ENCODE measurements around the gene GGTA1. TPM values are rescaled to one million over a fixed set of nuclear protein-coding genes. Genes with fewer than 3 reads are reported as not detected.

GGTA1 gene
- polyA plus RNA-seq, 1 of the 3 experiments (the other 2 are of a cell fraction): 0.03 TPM

DNA sequence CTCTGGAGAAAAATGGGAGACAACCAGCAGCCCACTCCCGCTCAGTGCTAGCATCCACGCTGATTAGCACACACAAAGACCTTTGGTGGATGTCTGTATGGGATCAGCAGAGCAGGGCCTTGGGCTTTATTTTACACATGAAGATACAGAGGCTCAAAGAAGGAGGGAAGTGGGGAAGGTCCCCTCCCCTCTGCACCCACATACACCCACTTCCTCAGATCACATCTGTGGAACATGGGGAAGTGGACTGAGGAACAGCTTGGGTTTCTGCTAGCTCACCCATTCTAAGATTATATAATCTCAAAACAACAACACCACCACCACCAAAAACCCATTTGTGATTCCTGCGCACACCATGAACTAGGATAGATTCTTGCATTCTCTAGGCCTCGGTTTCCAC is 14.0 kb downstream of the GGTA1 start:
- no peaks in the 10 kb centered on the region for H3F3A ChIP-seq (replicated peaks; ENCODE audit: insufficient read depth)
- POLR2A ChIA-PET: no interaction called here
- H3K27ac ChIP-seq (ENCODE audit: low read depth in 2 of 2, low read length in 1 of 2): no peak overlapping the region
- TF ChIP-seq IRF3 (IDR thresholded peaks at IDR 0.05; ENCODE audit: low read depth, low read length): no peak
- no peak for TF ChIP-seq CTCF (IDR thresholded peaks at IDR 0.05)
- TF ChIP-seq SIN3A (IDR thresholded peaks at IDR 0.05; ENCODE audit: borderline replicate concordance, low read depth, low read length): no peak
- no peak for TF ChIP-seq RAD21 (IDR thresholded peaks at IDR 0.05; ENCODE audit: low read length)
- no peak for TF ChIP-seq SMC3 (IDR thresholded peaks at IDR 0.05; ENCODE audit: low read depth, low read length)
- TF ChIP-seq USF2 (IDR thresholded peaks at IDR 0.05; ENCODE audit: borderline replicate concordance, low read depth, low read length): no peak
- no peak for TF ChIP-seq CHD2 (IDR thresholded peaks at IDR 0.05; ENCODE audit: low read length, partially characterized antibody)
- no peak for TF ChIP-seq RFX5 (IDR thresholded peaks at IDR 0.05; ENCODE audit: low read length)
- TF ChIP-seq PBX3 (IDR thresholded peaks at IDR 0.05): no peak
- TF ChIP-seq USF1 (IDR thresholded peaks at IDR 0.05; ENCODE audit: borderline replicate concordance, low read depth): no peak
- no peak for TF ChIP-seq EP300 (IDR thresholded peaks at IDR 0.05; ENCODE audit: borderline replicate concordance in 1 of 2, low read depth in 1 of 2, low read length in 1 of 2)
- no peak for TF ChIP-seq REST (IDR thresholded peaks at IDR 0.05; ENCODE audit: low read depth, low read length)
- TF ChIP-seq FOSL2 (IDR thresholded peaks at IDR 0.05; ENCODE audit: borderline replicate concordance, low read depth): no peak
- no peak for TF ChIP-seq EZH2phosphoT487 (IDR thresholded peaks at IDR 0.05; ENCODE audit: borderline replicate concordance, low read depth)
- TF ChIP-seq, protein P1, sequence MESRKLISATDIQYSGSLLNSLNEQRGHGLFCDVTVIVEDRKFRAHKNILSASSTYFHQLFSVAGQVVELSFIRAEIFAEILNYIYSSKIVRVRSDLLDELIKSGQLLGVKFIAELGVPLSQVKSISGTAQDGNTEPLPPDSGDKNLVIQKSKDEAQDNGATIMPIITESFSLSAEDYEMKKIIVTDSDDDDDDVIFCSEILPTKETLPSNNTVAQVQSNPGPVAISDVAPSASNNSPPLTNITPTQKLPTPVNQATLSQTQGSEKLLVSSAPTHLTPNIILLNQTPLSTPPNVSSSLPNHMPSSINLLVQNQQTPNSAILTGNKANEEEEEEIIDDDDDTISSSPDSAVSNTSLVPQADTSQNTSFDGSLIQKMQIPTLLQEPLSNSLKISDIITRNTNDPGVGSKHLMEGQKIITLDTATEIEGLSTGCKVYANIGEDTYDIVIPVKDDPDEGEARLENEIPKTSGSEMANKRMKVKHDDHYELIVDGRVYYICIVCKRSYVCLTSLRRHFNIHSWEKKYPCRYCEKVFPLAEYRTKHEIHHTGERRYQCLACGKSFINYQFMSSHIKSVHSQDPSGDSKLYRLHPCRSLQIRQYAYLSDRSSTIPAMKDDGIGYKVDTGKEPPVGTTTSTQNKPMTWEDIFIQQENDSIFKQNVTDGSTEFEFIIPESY (IDR thresholded peaks at IDR 0.05; ENCODE audit: borderline replicate concordance, low read depth): no peak
- TF ChIP-seq YY1 (IDR thresholded peaks at IDR 0.05; ENCODE audit: low read depth): no peak
- TF ChIP-seq NRF1 (IDR thresholded peaks at IDR 0.05; ENCODE audit: low read depth, low read length): no peak
- no peak for TF ChIP-seq RCOR1 (IDR thresholded peaks at IDR 0.05; ENCODE audit: low read length)
- no peak for TF ChIP-seq TAF1 (IDR thresholded peaks at IDR 0.05; ENCODE audit: borderline replicate concordance, low read depth, low read length)
- H2AFZ ChIP-seq (ENCODE audit: low read depth): no peak overlapping the region
- no peaks in the 10 kb centered on the region for H3K27me3 ChIP-seq (ENCODE audit: insufficient read depth)
- H4K20me1 ChIP-seq (ENCODE audit: insufficient read depth): no peaks in the 10 kb centered on the region
- H3K79me2 ChIP-seq (ENCODE audit: insufficient read depth): no peaks in the 10 kb centered on the region
- no peak overlapping the region for H3K4me2 ChIP-seq
- H3K4me1 ChIP-seq (ENCODE audit: control insufficient read depth in 1 of 2, insufficient read depth in 2 of 2, low read depth in 1 of 2, low read length in 1 of 2): peaks cover 0 to 18% of the 10 kb centered on the region in 2 experiments; a peak in 1 of 4 replicates
- H3K9me2 ChIP-seq: no peaks in the 10 kb centered on the region
- WGBS (ENCODE audit: low lambda C conversion rate): 89% methylated on average over 4 of the region's 4 CpGs
- H3K9me3 ChIP-seq: no peaks in the 10 kb centered on the region
- no peak for DNase-seq
- CTCF ChIA-PET: no interaction called here
- H3K36me3 ChIP-seq (replicated peaks in 1 of 2; ENCODE audit: control insufficient read depth in 1 of 2, insufficient read depth in 2 of 2, low read length in 1 of 2): no peaks in the 10 kb centered on the region
- no peak overlapping the region for H3K9ac ChIP-seq
- no peak overlapping the region for H3K4me3 ChIP-seq (ENCODE audit: low read depth in 2 of 2, low read length in 1 of 2)

All from SK-N-SH (cell line).